Activated CD8-positive, alpha-beta memory T cell treated with anti-CD3 and anti-CD28 coated beads for 24 hours (primary cell): Measurements from ENCODE around the gene OR4Q2.
"Not testable (repeated sequence)": the region's sequence is repeated elsewhere in the genome, so short reads cannot be mapped to it uniquely, and the experiment has no call there.

ENCODE experiments used
- DNase-seq: peaks from one replicate; pipeline ENCODE4 v3.0.0-alpha.2; 2020

OR4Q2 gene

GRCh38 chr14:20001863-20002262 is at the start of gene OR4Q2:
Gene OR4Q2 (plus strand): TSS chr14:20002163.
- no peak for DNase-seq

DNA sequence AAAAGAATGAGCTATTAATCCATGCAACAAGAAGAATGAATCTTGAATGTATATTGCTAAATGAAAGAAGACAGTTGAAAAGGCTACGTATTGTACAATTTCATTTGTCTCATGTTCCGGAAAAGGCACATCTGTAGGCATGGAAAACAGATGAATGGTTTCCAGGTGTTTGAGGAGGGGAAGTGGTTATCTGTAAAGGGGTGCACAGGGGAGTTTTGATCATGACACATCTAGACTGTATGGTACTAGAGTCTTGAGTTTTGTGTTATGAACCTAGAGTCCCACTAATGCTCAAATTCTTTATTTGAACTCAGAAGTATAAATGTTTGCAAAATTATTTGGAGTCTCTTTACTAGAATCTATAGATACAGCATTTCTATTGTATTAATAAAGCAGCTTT is 32.2 kb upstream of the OR4Q2 start:
- DNase-seq = not testable (repeated sequence)

GRCh38 chr14:19974844-19975243 is 27.1 kb upstream of the OR4Q2 start:
- no peak for DNase-seq

GRCh38 chr14:19975291-19975690 is 26.7 kb upstream of the OR4Q2 start, which contains the start of gene OR4K15:
Gene OR4K15 (plus strand): TSS chr14:19975591. CDS start chr14:19975591, 0 bp downstream.
- DNase-seq = no peak

DNA sequence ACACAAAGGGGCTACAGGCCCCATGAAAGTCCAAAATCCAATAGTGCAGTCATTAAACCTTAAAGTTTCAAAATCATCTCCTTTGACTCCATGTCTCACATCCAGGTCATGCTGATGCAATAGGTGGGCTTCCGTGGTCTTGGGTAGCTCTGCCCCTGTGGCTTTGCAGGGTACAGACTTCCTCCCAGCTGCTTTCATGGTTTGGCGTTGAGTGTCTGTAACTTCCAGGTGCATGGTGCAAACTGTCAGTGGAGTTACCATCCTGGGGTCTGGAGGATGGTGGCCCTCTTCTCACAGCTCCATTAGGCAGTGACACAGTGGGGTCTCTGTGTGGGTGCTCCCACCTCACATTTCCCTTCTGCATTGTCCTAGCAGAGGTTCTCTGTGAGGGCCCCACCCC is 8.5 kb upstream of the OR4Q2 start:
- no peak for DNase-seq

GRCh38 chr14:20002319-20002718 is 356 bp downstream of the OR4Q2 start:
- no peak for DNase-seq

DNA sequence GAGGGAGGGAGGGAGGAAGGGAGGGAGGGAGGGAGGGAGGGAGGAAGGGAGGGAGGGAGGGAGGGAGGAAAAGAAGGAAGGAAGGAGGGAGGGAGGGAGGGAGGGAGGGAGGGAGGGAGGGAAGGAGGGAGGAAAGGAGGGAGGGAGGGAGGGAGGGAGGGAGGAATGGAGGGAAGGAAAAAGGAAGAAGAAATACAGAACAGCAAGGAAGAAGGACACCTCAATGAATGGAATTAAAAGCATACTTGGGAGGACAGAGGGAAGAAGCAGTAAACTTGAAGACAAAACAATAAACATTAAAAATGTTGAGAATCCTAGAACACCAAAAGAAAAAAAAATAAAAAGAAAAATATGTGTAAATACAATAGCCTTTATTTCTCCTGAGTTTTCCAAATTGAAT is 6.2 kb downstream of the OR4Q2 start:
- no peak for DNase-seq

DNA sequence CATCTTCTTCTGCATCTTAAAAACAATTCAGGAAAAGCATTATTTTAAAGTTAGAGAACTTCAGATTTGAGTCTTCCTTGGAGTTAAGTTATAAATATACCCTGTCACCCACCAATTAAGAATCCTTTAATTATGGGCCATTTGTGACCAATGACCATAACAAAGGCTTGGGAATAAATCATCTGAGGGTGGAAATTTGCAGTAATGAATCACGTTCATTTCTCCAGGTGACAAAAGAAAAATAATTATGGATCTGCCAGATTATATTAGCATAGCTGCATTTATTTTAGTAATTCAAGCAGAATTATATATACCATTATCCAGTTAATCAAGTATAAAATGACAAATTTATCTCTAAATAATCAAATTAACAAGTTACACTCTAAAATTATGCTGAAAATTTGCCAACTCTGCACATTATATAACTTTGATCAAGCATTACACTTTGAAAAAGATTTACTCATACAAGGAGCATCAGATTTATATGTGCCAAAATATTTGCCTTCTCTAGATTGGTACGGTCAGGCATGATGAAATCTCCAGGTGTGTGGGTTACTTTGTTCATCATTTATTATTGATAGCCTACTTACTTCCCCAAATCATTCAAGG is 17.4 kb downstream of the OR4Q2 start, which contains the start of gene OR4K14:
Gene OR4K14 (minus strand): TSS at position 51 of the 609 bp plus-strand sequence. CDS start 4,114 bp downstream, outside the sequence.
- DNase-seq = no peak

DNA sequence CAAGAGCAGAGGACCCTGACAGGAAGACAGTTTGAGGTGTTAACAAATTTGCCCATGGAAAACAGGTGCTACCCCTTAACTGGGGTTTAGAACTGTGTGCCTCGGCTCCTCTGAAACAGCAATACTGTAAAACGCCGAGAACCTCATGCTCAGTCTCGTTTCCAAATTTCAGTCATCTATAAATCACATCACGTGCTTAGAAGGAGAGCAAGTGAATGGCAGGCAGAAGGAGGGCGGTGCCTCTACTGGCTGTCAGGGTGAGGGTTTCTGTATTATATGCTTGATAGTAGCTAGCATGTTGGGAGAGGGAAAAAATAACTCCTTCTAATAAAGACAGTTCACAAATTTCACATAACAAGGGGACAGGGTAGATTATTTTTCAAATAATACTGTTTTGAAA is 29.1 kb downstream of the OR4Q2 start:
- DNase-seq = no peak

DNA sequence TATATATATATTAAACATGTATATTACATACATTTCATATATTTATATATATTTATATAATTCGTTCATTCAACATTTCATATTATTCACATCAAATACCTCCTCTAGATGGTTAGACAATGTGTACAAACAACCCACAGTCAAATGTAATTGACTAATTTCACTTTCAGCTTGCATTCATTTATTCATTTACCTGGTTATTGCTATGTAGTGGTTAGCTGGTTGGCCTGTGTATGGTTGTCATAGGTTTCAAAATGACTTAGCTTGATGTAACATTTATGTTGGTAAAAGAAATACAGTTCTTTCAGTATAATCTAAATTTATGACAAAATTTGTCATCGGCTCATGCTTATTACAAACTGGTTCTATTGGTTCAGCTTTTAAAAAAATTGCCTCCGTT is 33.5 kb downstream of the OR4Q2 start:
- no peak for DNase-seq

GRCh38 chr14:20035938-20036337 is 34.0 kb downstream of the OR4Q2 start, which contains the start of gene OR4K13:
Gene OR4K13 (minus strand): TSS chr14:20036038. CDS start chr14:20034758, 1,280 bp downstream.
- DNase-seq = no peak

GRCh38 chr14:20044243-20044642 is 42.3 kb downstream of the OR4Q2 start:
- no peak for DNase-seq

DNA sequence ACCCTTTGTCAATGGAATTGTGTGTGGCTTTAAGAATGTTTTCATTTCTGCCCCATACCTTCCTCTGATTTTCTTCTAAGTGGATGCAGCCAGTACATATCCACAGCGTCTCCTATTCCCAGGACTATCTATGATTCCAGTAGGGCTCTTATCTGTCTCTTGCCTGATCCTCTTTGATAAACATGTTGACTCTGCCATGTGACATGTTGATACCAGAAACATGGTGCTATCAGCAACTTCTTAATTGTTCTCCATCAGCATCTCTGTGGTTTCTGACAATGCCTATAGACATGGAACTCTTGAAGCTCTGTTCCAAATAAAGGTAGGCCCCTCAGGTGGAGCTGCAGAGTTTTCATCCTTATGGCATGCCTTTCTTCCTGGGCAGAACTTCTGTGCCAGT is 46.2 kb downstream of the OR4Q2 start:
- DNase-seq = no peak
